Measurements from ENCODE around the gene PPP2R5C.

DNA sequence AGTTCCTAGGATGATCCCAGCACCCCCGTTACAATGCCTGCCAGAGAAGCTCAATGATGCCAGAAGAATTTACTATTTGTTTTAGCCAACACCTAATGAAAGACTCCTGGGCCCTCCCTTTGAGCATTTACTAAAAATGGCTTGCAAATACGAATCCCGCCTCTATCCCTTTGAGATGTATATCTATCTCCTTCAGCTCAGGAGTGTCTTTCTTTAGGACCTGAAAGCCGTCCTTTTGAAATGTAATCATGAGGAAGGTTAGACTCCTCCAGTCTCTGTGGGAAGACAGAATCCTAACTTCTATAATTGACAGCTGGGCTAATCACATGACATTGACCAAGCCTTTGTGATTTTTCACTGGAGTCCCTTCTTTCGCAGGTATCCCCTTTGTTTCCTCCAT lies 183.7 kb downstream of the PPP2R5C start:
- no peak for TF ChIP-seq EP300 (IDR thresholded peaks at IDR 0.05)
- TF ChIP-seq, protein P1, sequence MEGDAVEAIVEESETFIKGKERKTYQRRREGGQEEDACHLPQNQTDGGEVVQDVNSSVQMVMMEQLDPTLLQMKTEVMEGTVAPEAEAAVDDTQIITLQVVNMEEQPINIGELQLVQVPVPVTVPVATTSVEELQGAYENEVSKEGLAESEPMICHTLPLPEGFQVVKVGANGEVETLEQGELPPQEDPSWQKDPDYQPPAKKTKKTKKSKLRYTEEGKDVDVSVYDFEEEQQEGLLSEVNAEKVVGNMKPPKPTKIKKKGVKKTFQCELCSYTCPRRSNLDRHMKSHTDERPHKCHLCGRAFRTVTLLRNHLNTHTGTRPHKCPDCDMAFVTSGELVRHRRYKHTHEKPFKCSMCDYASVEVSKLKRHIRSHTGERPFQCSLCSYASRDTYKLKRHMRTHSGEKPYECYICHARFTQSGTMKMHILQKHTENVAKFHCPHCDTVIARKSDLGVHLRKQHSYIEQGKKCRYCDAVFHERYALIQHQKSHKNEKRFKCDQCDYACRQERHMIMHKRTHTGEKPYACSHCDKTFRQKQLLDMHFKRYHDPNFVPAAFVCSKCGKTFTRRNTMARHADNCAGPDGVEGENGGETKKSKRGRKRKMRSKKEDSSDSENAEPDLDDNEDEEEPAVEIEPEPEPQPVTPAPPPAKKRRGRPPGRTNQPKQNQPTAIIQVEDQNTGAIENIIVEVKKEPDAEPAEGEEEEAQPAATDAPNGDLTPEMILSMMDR (IDR thresholded peaks at IDR 0.05) = no peak
